ENCODE results near the gene BTF3L4.

The BTF3L4 gene

DNA sequence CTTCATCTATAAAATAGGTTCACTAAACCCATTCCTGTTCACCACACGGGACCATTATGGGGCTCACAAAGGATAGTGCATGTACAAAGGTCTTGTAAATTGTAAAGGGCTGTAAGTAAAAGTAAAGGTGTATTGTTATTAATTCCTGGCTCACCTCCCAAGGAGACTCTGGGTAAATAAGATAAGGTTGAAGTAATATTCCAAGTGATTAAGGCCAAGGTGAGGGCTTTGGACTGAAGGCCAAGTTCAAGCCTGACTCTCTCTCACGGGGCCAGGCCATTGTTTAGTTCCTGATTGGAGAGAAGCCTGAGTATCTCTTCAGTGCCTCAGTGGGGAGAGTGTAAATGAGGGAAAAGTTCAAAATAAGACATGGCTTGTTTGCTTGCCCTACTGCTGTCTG lies 66.3 kb downstream of the BTF3L4 start:
- Histone ChIP-seq H3K4me1 (ENCODE audit: insufficient read depth, low read length) (peaks cover 4% of the 10 kb centered on the region; the same call in 1 of the 2 replicates), H3K4me3 (ENCODE audit: low read depth in 1 of 2, low read length in 2 of 2) (no peak overlapping the region), H4K20me1 (ENCODE audit: insufficient read depth, low read length) (no peaks in the 10 kb centered on the region), H3K36me3 (ENCODE audit: insufficient read depth, low read length) (no peaks in the 10 kb centered on the region), H3K27me3 (ENCODE audit: insufficient read depth, low read length, poor library complexity) (no peaks in the 10 kb centered on the region), H3K4me2 (ENCODE audit: insufficient read depth, low read length) (no peak overlapping the region), H3K9ac (ENCODE audit: low read depth, low read length) (no peak overlapping the region), H2AFZ (ENCODE audit: low read depth, low read length) (no peak overlapping the region), H3K9me3 (ENCODE audit: insufficient read depth, low read length, severe bottlenecking) (no peaks in the 10 kb centered on the region), H3K79me2 (ENCODE audit: insufficient read depth, low read length) (no peaks in the 10 kb centered on the region), H3K27ac (ENCODE audit: low read length) (no peak overlapping the region)
- ATAC-seq (ENCODE audit: insufficient read depth, low read depth) (no peak), DNase-seq (no peak)
- TF ChIP-seq EZH2 (IDR thresholded peaks at IDR 0.05; ENCODE audit: borderline replicate concordance, low read depth, low read length, severe bottlenecking), result no peak
- TF ChIP-seq, protein P1, sequence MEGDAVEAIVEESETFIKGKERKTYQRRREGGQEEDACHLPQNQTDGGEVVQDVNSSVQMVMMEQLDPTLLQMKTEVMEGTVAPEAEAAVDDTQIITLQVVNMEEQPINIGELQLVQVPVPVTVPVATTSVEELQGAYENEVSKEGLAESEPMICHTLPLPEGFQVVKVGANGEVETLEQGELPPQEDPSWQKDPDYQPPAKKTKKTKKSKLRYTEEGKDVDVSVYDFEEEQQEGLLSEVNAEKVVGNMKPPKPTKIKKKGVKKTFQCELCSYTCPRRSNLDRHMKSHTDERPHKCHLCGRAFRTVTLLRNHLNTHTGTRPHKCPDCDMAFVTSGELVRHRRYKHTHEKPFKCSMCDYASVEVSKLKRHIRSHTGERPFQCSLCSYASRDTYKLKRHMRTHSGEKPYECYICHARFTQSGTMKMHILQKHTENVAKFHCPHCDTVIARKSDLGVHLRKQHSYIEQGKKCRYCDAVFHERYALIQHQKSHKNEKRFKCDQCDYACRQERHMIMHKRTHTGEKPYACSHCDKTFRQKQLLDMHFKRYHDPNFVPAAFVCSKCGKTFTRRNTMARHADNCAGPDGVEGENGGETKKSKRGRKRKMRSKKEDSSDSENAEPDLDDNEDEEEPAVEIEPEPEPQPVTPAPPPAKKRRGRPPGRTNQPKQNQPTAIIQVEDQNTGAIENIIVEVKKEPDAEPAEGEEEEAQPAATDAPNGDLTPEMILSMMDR (IDR thresholded peaks at IDR 0.05; ENCODE audit: borderline replicate concordance, extremely low read depth, low read length, poor library complexity, severe bottlenecking), result no peak

DNA sequence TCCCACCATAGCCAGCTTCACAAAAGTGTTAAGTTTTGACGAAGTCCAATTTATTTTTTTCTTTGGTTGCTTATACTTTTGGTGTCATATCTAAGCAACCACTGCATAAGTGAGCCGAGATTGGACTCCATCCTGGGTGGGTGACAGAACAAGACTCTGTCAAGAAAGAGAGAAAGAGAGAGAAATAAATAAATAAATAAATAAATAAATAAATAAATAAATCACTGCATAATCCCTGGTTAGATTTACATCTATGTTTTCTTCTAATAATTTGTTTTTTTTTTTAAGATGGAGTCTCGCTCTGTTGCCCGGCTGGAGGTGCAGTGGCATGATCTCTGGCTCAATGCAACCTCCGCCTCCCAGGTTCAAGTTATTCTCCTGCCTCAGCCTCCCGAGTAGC lies 67.5 kb downstream of the BTF3L4 start:
- Histone ChIP-seq H3K4me2 (ENCODE audit: insufficient read depth, low read length) (no peak overlapping the region), H3K27ac (ENCODE audit: low read length) (no peak overlapping the region), H3K36me3 (ENCODE audit: insufficient read depth, low read length) (no peaks in the 10 kb centered on the region), H3K4me1 (ENCODE audit: insufficient read depth, low read length) (peaks cover 6% of the 10 kb centered on the region; the same call in 1 of the 2 replicates), H2AFZ (ENCODE audit: low read depth, low read length) (no peak overlapping the region), H3K4me3 (ENCODE audit: low read depth in 1 of 2, low read length in 2 of 2) (no peak overlapping the region), H3K9ac (ENCODE audit: low read depth, low read length) (no peak overlapping the region), H3K79me2 (ENCODE audit: insufficient read depth, low read length) (no peaks in the 10 kb centered on the region), H3K27me3 (ENCODE audit: insufficient read depth, low read length, poor library complexity) (no peaks in the 10 kb centered on the region), H4K20me1 (ENCODE audit: insufficient read depth, low read length) (no peaks in the 10 kb centered on the region), H3K9me3 (ENCODE audit: insufficient read depth, low read length, severe bottlenecking) (no peaks in the 10 kb centered on the region)
- no peak for TF ChIP-seq EZH2 (IDR thresholded peaks at IDR 0.05; ENCODE audit: borderline replicate concordance, low read depth, low read length, severe bottlenecking)
- TF ChIP-seq, protein P1 (IDR thresholded peaks at IDR 0.05; ENCODE audit: borderline replicate concordance, extremely low read depth, low read length, poor library complexity, severe bottlenecking), result no peak
- no peak for ATAC-seq (ENCODE audit: insufficient read depth, low read depth)
- DNase-seq, result no peak

DNA sequence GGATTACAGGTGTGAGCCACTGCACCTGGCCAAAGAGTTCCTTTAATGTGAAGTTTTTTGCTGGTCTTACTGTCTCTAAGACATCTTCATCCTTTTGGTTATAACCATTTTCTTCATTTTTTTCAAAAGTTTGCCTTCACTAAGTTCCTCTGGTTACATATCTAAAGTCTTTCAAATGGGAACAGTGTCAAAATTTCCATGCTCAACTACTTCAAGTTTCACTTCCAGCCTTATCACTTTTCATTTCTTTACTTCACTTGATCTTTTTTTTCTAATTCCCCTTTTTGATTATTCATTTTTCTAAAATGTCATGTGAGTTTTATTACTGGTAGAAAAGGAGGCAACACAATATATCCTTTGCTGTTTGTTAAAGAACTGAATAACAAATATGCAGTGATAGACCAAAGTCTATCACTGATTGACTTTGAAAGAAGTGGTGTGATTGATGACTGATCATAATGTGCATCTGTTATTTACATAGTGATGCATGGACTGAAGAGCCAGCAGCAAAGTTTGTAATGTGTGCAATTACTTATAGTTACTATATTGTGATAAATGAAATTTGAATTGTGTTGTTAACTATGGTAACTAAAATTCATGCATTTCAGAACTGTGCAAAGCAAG lies 69.8 kb downstream of the BTF3L4 start:
- TF ChIP-seq, protein P1 (IDR thresholded peaks at IDR 0.05; ENCODE audit: borderline replicate concordance, extremely low read depth, low read length, poor library complexity, severe bottlenecking), result no peak
- no peak for TF ChIP-seq EZH2 (IDR thresholded peaks at IDR 0.05; ENCODE audit: borderline replicate concordance, low read depth, low read length, severe bottlenecking)
- H3K79me2 ChIP-seq (ENCODE audit: insufficient read depth, low read length), result no peaks in the 10 kb centered on the region
- H3K36me3 ChIP-seq (ENCODE audit: insufficient read depth, low read length), result no peaks in the 10 kb centered on the region
- H3K27me3 ChIP-seq (ENCODE audit: insufficient read depth, low read length, poor library complexity), result no peaks in the 10 kb centered on the region
- H3K9ac ChIP-seq (ENCODE audit: low read depth, low read length), result no peak overlapping the region
- H3K4me3 ChIP-seq (ENCODE audit: low read depth in 1 of 2, low read length in 2 of 2), result no peak overlapping the region
- H3K4me2 ChIP-seq (ENCODE audit: insufficient read depth, low read length), result no peak overlapping the region
- H3K27ac ChIP-seq (ENCODE audit: low read length), result no peak overlapping the region
- H3K9me3 ChIP-seq (ENCODE audit: insufficient read depth, low read length, severe bottlenecking), result no peaks in the 10 kb centered on the region
- no peaks in the 10 kb centered on the region for H4K20me1 ChIP-seq (ENCODE audit: insufficient read depth, low read length)
- peaks cover 6% of the 10 kb centered on the region; the same call in 1 of the 2 replicates for H3K4me1 ChIP-seq (ENCODE audit: insufficient read depth, low read length)
- no peak for DNase-seq
- no peak overlapping the region for H2AFZ ChIP-seq (ENCODE audit: low read depth, low read length)
- ATAC-seq (ENCODE audit: insufficient read depth, low read depth), result no peak

All from DND-41 (cell line).